ENCODE data around the gene USP4. TPM values are rescaled to one million over a fixed set of nuclear protein-coding genes. Genes with fewer than 3 reads are reported as not detected.

The USP4 gene
- total RNA-seq, 4 donors from 2014 or later, result 31.0 to 67.3 (median 36.5) TPM

- TF ChIP-seq CTCF (IDR thresholded peaks at IDR 0.05; ENCODE audit: low read depth), result no peak
Measured at GRCh38 chr3:49278548-49278947, 61.3 kb downstream of the USP4 start.

GRCh38 chr3:49277383-49277775 lies 62.5 kb downstream of the USP4 start:
- TF ChIP-seq CTCF (IDR thresholded peaks at IDR 0.05; ENCODE audit: low read depth), result no peak

DNA sequence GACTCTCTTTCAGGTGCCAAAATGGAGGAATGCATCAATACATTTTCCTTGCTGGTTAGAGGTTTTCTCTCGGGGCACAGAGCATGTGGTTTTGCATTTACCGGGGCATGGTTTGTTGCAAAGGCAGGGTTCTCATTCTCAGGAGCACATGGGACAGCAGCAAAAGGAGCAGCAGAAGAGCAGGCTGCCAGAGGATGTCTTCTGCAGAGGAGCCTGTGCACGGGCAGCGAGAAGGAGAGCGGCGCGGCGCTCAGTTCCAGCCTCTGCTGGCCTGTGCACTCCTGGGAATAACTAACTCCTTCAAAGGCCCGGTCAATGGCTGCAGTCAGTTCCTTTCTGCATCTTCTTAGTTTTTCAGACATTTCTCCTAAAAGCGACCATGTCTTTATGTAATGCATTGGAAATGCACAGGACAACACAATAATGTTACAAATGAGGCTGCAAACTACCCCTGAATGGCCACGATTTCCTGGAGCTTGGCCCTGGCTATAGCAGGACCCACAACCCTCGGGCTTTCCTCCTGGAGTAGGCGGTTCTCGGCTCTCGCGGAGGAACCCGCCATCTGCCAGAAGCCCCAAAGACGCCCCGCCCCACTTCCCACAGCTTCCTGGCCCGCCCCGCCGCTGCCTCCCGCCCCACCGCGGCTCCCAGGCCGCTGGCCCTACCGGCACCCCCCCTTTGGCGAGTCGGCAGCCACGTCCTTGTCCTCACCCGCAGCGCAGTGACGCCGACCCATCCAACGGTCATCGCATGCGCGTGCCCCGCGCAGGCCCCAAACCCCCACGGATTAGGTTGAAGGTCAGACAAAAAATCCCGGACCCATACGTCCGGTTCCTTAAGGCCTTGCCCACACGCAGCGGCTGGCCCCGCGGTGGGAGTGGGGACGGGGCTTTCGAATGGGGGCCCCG lies 63.1 kb downstream of the USP4 start, which contains the start of gene C3orf62:
TSS of gene C3orf62 (minus strand) at position 758 of the 908 bp plus-strand sequence. CDS start at position 398, 360 bp downstream.
- no peak for TF ChIP-seq CTCF (IDR thresholded peaks at IDR 0.05; ENCODE audit: low read depth)

- no peak for TF ChIP-seq CTCF (IDR thresholded peaks at IDR 0.05; ENCODE audit: low read depth)
Measured at GRCh38 chr3:49273825-49274532, 65.9 kb downstream of the USP4 start.

GRCh38 chr3:49271047-49271446 lies 68.8 kb downstream of the USP4 start:
- TF ChIP-seq CTCF (IDR thresholded peaks at IDR 0.05; ENCODE audit: low read depth), result no peak

GRCh38 chr3:49270156-49270500 lies 69.7 kb downstream of the USP4 start:
- TF ChIP-seq CTCF (IDR thresholded peaks at IDR 0.05; ENCODE audit: low read depth), result no peak

- TF ChIP-seq CTCF (IDR thresholded peaks at IDR 0.05; ENCODE audit: low read depth), result no peak
Measured at GRCh38 chr3:49269443-49270155, 70.3 kb downstream of the USP4 start.
